ENCODE measurements around the gene ZNF138.

GRCh38 chr7:64870656-64871055, 76.4 kb downstream of the ZNF138 start:
- TF ChIP-seq, protein P1, sequence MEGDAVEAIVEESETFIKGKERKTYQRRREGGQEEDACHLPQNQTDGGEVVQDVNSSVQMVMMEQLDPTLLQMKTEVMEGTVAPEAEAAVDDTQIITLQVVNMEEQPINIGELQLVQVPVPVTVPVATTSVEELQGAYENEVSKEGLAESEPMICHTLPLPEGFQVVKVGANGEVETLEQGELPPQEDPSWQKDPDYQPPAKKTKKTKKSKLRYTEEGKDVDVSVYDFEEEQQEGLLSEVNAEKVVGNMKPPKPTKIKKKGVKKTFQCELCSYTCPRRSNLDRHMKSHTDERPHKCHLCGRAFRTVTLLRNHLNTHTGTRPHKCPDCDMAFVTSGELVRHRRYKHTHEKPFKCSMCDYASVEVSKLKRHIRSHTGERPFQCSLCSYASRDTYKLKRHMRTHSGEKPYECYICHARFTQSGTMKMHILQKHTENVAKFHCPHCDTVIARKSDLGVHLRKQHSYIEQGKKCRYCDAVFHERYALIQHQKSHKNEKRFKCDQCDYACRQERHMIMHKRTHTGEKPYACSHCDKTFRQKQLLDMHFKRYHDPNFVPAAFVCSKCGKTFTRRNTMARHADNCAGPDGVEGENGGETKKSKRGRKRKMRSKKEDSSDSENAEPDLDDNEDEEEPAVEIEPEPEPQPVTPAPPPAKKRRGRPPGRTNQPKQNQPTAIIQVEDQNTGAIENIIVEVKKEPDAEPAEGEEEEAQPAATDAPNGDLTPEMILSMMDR (IDR thresholded peaks at IDR 0.05), result no peak
- no peak for TF ChIP-seq POLR2A (IDR thresholded peaks at IDR 0.05)

Measured in Peyer's patch (tissue), 4 donors.